ENCODE data around the gene CEP44.

CEP44 gene

GRCh38 chr4:174275101-174275500, 8.6 kb upstream of the CEP44 start:
- Histone ChIP-seq H3K79me2 (ENCODE audit: low read length) (peaks cover 85% of the 10 kb centered on the region), H3F3A (ENCODE audit: insufficient read depth, low read length) (no peaks in the 10 kb centered on the region), H3K9me3 (replicated peaks; ENCODE audit: insufficient read depth, low read length) (no peaks in the 10 kb centered on the region), H3K9me2 (replicated peaks; ENCODE audit: insufficient read depth, low read length) (no peaks in the 10 kb centered on the region), H3K4me3 (ENCODE audit: low read length) (no peak overlapping the region), H3K27me3 (replicated peaks; ENCODE audit: insufficient read depth, low read length) (no peaks in the 10 kb centered on the region), H3K9ac (ENCODE audit: low read length) (no peak overlapping the region), H4K20me1 (ENCODE audit: insufficient read depth, low read length) (0 out of 2 replicates have a peak, but pooled peaks cover 3% of the 10 kb centered on the region), H2AFZ (ENCODE audit: low read length) (no peak overlapping the region), H3K4me2 (ENCODE audit: low read depth, low read length) (no peak overlapping the region), H3K27ac (ENCODE audit: low read length) (no peak overlapping the region), H3K4me1 (ENCODE audit: low read length) (no peaks in the 10 kb centered on the region), H3K36me3 (replicated peaks; ENCODE audit: insufficient read depth, low read length) (no peaks in the 10 kb centered on the region)
- TF ChIP-seq EZH2 (optimal IDR thresholded peaks at IDR 0.05; ENCODE audit: low read depth, low read length) (no peak), EZH2phosphoT487 (IDR thresholded peaks at IDR 0.05; ENCODE audit: low read length) (no peak), CTCF (IDR thresholded peaks at IDR 0.05; ENCODE audit: low read length) (no peak)
- no peak for DNase-seq

GRCh38 chr4:174277433-174277832, 6.3 kb upstream of the CEP44 start:
- Histone ChIP-seq H3K79me2 (ENCODE audit: low read length) (peaks cover 91% of the 10 kb centered on the region), H3K9me3 (replicated peaks; ENCODE audit: insufficient read depth, low read length) (no peaks in the 10 kb centered on the region), H3K4me3 (ENCODE audit: low read length) (no peak overlapping the region), H3K4me2 (ENCODE audit: low read depth, low read length) (no peak overlapping the region), H3K36me3 (replicated peaks; ENCODE audit: insufficient read depth, low read length) (no peaks in the 10 kb centered on the region), H3K27me3 (replicated peaks; ENCODE audit: insufficient read depth, low read length) (no peaks in the 10 kb centered on the region), H3K4me1 (ENCODE audit: low read length) (0 out of 2 replicates have a peak, but pooled peaks cover 6% of the 10 kb centered on the region), H3K27ac (ENCODE audit: low read length) (no peak overlapping the region), H3K9ac (ENCODE audit: low read length) (no peak overlapping the region), H3K9me2 (replicated peaks; ENCODE audit: insufficient read depth, low read length) (no peaks in the 10 kb centered on the region), H2AFZ (ENCODE audit: low read length) (no peak overlapping the region), H4K20me1 (ENCODE audit: insufficient read depth, low read length) (0 out of 2 replicates have a peak, but pooled peaks cover 3% of the 10 kb centered on the region), H3F3A (ENCODE audit: insufficient read depth, low read length) (no peaks in the 10 kb centered on the region)
- no peak for TF ChIP-seq EZH2 (optimal IDR thresholded peaks at IDR 0.05; ENCODE audit: low read depth, low read length)
- no peak for DNase-seq

GRCh38 chr4:174278467-174278866, 5.2 kb upstream of the CEP44 start:
- Histone ChIP-seq H3K4me3 (ENCODE audit: low read length) (no peak overlapping the region), H4K20me1 (ENCODE audit: insufficient read depth, low read length) (0 out of 2 replicates have a peak, but pooled peaks cover 3% of the 10 kb centered on the region), H3K4me1 (ENCODE audit: low read length) (0 out of 2 replicates have a peak, but pooled peaks cover 6% of the 10 kb centered on the region), H3K27me3 (replicated peaks; ENCODE audit: insufficient read depth, low read length) (no peaks in the 10 kb centered on the region), H3K79me2 (ENCODE audit: low read length) (peaks cover 86% of the 10 kb centered on the region), H3K9me3 (replicated peaks; ENCODE audit: insufficient read depth, low read length) (no peaks in the 10 kb centered on the region), H3K9me2 (replicated peaks; ENCODE audit: insufficient read depth, low read length) (no peaks in the 10 kb centered on the region), H3K27ac (ENCODE audit: low read length) (no peak overlapping the region), H2AFZ (ENCODE audit: low read length) (no peak overlapping the region), H3K4me2 (ENCODE audit: low read depth, low read length) (no peak overlapping the region), H3F3A (ENCODE audit: insufficient read depth, low read length) (peaks cover 8% of the 10 kb centered on the region; the same call in 1 of the 2 replicates), H3K36me3 (replicated peaks; ENCODE audit: insufficient read depth, low read length) (no peaks in the 10 kb centered on the region), H3K9ac (ENCODE audit: low read length) (no peak overlapping the region)
- TF ChIP-seq EZH2phosphoT487 (IDR thresholded peaks at IDR 0.05; ENCODE audit: low read length) (no peak), CTCF (IDR thresholded peaks at IDR 0.05; ENCODE audit: low read length) (no peak), EZH2 (optimal IDR thresholded peaks at IDR 0.05; ENCODE audit: low read depth, low read length) (no peak)
- DNase-seq: no peak

- Histone ChIP-seq H3K79me2 (ENCODE audit: low read length) (peaks cover 80% of the 10 kb centered on the region), H3K4me1 (ENCODE audit: low read length) (peaks cover 7% of the 10 kb centered on the region; the same call in 1 of the 2 replicates), H3K4me3 (ENCODE audit: low read length) (no peak overlapping the region)
Measured at GRCh38 chr4:174279433-174280155, 4.1 kb upstream of the CEP44 start.

More at GRCh38 chr4:174279433-174280155, 4.1 kb upstream of the CEP44 start:
- H3K9me3 ChIP-seq (replicated peaks; ENCODE audit: insufficient read depth, low read length): no peaks in the 10 kb centered on the region
- no peak for DNase-seq
- no peaks in the 10 kb centered on the region for H3K36me3 ChIP-seq (replicated peaks; ENCODE audit: insufficient read depth, low read length)
- no peak for TF ChIP-seq EZH2phosphoT487 (IDR thresholded peaks at IDR 0.05; ENCODE audit: low read length)
- TF ChIP-seq EZH2 (optimal IDR thresholded peaks at IDR 0.05; ENCODE audit: low read depth, low read length): no peak
- TF ChIP-seq CTCF (IDR thresholded peaks at IDR 0.05; ENCODE audit: low read length): no peak
- no peaks in the 10 kb centered on the region for H3K27me3 ChIP-seq (replicated peaks; ENCODE audit: insufficient read depth, low read length)
- no peak overlapping the region for H3K4me2 ChIP-seq (ENCODE audit: low read depth, low read length)
- no peak overlapping the region for H3K9ac ChIP-seq (ENCODE audit: low read length)
- H3K9me2 ChIP-seq (replicated peaks; ENCODE audit: insufficient read depth, low read length): no peaks in the 10 kb centered on the region
- H4K20me1 ChIP-seq (ENCODE audit: insufficient read depth, low read length): no peaks in the 10 kb centered on the region
- H2AFZ ChIP-seq (ENCODE audit: low read length): no peak overlapping the region
- peaks cover 8% of the 10 kb centered on the region; the same call in 1 of the 2 replicates for H3F3A ChIP-seq (ENCODE audit: insufficient read depth, low read length)
- H3K27ac ChIP-seq (ENCODE audit: low read length): no peak overlapping the region

Measured in MM.1S (cell line).